ENCODE results near the gene VPS25.
"Not testable (repeated sequence)": the region's sequence is repeated elsewhere in the genome, so short reads cannot be mapped to it uniquely, and the experiment has no call there.

Gene VPS25

GRCh38 chr17:42768006-42768405, 5.2 kb upstream of the VPS25 start:
- not testable (repeated sequence) for DNase-seq (ENCODE audit: low spot score)

GRCh38 chr17:42769964-42770363, 3.3 kb upstream of the VPS25 start:
- not testable (repeated sequence) for DNase-seq (ENCODE audit: low spot score)

- DNase-seq (ENCODE audit: low spot score), result no peak
These were observed 332 bp upstream of the VPS25 start for GRCh38 chr17:42772945-42773289.

- no peak for DNase-seq (ENCODE audit: low spot score)
These were observed 957 bp downstream of the VPS25 start for GRCh38 chr17:42774066-42774745.

GRCh38 chr17:42775534-42776098, 2.4 kb downstream of the VPS25 start:
- no peak for DNase-seq (ENCODE audit: low spot score)

- DNase-seq (ENCODE audit: low spot score), result no peak
These were observed 5.3 kb downstream of the VPS25 start for GRCh38 chr17:42778570-42778969.

GRCh38 chr17:42779304-42779935, 6.2 kb downstream of the VPS25 start:
- DNase-seq (ENCODE audit: low spot score), result no peak

GRCh38 chr17:42779936-42780850, 6.9 kb downstream of the VPS25 start, which contains the start of gene WNK4:
TSS of gene WNK4 (plus strand) at chr17:42780610. CDS start at chr17:42780699, 89 bp downstream.
- DNase-seq (ENCODE audit: low spot score), result peak; percentile 88

GRCh38 chr17:42780851-42781638, 7.8 kb downstream of the VPS25 start:
- peak; percentile 52 for DNase-seq (ENCODE audit: low spot score)

- DNase-seq (ENCODE audit: low spot score), result no peak
These were observed 8.5 kb downstream of the VPS25 start for GRCh38 chr17:42781639-42782165.

- DNase-seq (ENCODE audit: low spot score), result peak; percentile 52
These were observed 9.2 kb downstream of the VPS25 start for GRCh38 chr17:42782166-42783061.

- peak; percentile 65 for DNase-seq (ENCODE audit: low spot score)
These were observed 10.0 kb downstream of the VPS25 start for GRCh38 chr17:42783062-42783790.

GRCh38 chr17:42783791-42784138, 10.5 kb downstream of the VPS25 start:
- no peak for DNase-seq (ENCODE audit: low spot score)

- DNase-seq (ENCODE audit: low spot score), result no peak
These were observed 11.2 kb downstream of the VPS25 start for GRCh38 chr17:42784409-42784808.

- DNase-seq (ENCODE audit: low spot score), result no peak
These were observed 11.8 kb downstream of the VPS25 start for GRCh38 chr17:42784811-42785592.

GRCh38 chr17:42787266-42787665, 14.0 kb downstream of the VPS25 start:
- DNase-seq (ENCODE audit: low spot score), result no peak

GRCh38 chr17:42791948-42792347, 18.7 kb downstream of the VPS25 start:
- DNase-seq (ENCODE audit: low spot score), result no peak

GRCh38 chr17:42792545-42792944, 19.3 kb downstream of the VPS25 start:
- DNase-seq (ENCODE audit: low spot score), result no peak

- no peak for DNase-seq (ENCODE audit: low spot score)
These were observed 21.8 kb downstream of the VPS25 start for GRCh38 chr17:42795061-42795460.
